ENCODE data around the gene FMO5.

FMO5 gene

GRCh38 chr1:147151244-147151643 is 73.9 kb downstream of the FMO5 start:
- H3K36me3 Mint-ChIP-seq: peaks cover 7% of the 10 kb centered on the region
- no peaks in the 10 kb centered on the region for H3K4me1 Mint-ChIP-seq
- H3K9me3 Mint-ChIP-seq: no peaks in the 10 kb centered on the region
- no peak overlapping the region for H3K27ac Mint-ChIP-seq
- H3K4me3 Mint-ChIP-seq: no peak overlapping the region
- H3K27me3 Mint-ChIP-seq: peaks cover 1% of the 10 kb centered on the region

GRCh38 chr1:147142886-147143285 is 82.3 kb downstream of the FMO5 start:
- Mint-ChIP-seq H3K4me3 (no peak overlapping the region), H3K36me3 (peaks cover 3% of the 10 kb centered on the region), H3K9me3 (no peaks in the 10 kb centered on the region), H3K27ac (no peak overlapping the region), H3K4me1 (no peaks in the 10 kb centered on the region), H3K27me3 (peaks cover 25% of the 10 kb centered on the region)

Measured in activated naive CD4-positive, alpha-beta T cell treated with anti-CD3 and anti-CD28 coated beads, Interleukin-2, amount 50 U/mL, for 24 hours (primary cell).